Measurements from ENCODE around the gene ZNF441. TPM values are rescaled to one million over a fixed set of nuclear protein-coding genes. Genes with fewer than 3 reads are reported as not detected.
A peak's percentile ranks its signal among the peaks of the same experiment; 100 is the strongest.

The ZNF441 gene
- total and polyA plus RNA-seq, 9 donors, result 5.2 to 13.2 (median 6.3) TPM

GRCh38 chr19:11745869-11746268 is 20.9 kb upstream of the ZNF441 start:
- DNase-seq, result no peak
- no peak overlapping the region for H3K27ac ChIP-seq (ENCODE audit: low read length)
- H3K27me3 ChIP-seq (ENCODE audit: control insufficient read depth, insufficient read depth, low read length), result no peaks in the 10 kb centered on the region
- no peak overlapping the region for H3K4me3 ChIP-seq (ENCODE audit: low read length)
- peaks cover 4% of the 10 kb centered on the region for H3K9me3 ChIP-seq (replicated peaks; ENCODE audit: control insufficient read depth, low read depth, low read length)
- H3K4me1 ChIP-seq (ENCODE audit: control insufficient read depth, insufficient read depth, low read length), result no peaks in the 10 kb centered on the region
- no peaks in the 10 kb centered on the region for H3K36me3 ChIP-seq (ENCODE audit: control insufficient read depth, insufficient read depth, low read length)

DNA sequence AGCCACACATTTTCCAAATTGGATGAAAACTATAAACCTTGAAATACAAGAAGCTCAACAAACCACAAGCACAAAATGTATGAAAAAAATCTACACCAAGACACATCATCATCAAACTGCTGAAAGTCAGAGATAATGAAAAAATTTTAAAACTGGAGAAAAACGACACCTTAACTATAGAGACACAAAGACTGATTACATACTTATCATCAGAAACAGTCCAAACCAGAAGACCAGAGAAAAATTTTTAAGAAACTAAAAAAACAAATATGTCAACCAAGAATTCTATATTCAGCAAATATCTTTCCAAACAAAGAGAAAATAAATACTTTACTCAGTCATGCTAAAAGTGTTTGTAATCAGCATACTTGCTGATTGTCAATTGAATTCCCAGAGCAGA is 19.5 kb upstream of the ZNF441 start:
- H3K4me3 ChIP-seq (ENCODE audit: low read length), result no peak overlapping the region
- DNase-seq, result no peak
- no peaks in the 10 kb centered on the region for H3K4me1 ChIP-seq (ENCODE audit: control insufficient read depth, insufficient read depth, low read length)
- H3K36me3 ChIP-seq (ENCODE audit: control insufficient read depth, insufficient read depth, low read length), result no peaks in the 10 kb centered on the region
- WGBS (ENCODE audit: insufficient coverage), result no CpG with 5 or more reads among the region's 1 CpG
- H3K27me3 ChIP-seq (ENCODE audit: control insufficient read depth, insufficient read depth, low read length), result no peaks in the 10 kb centered on the region
- peaks cover 4% of the 10 kb centered on the region for H3K9me3 ChIP-seq (replicated peaks; ENCODE audit: control insufficient read depth, low read depth, low read length)
- H3K27ac ChIP-seq (ENCODE audit: low read length), result no peak overlapping the region

DNA sequence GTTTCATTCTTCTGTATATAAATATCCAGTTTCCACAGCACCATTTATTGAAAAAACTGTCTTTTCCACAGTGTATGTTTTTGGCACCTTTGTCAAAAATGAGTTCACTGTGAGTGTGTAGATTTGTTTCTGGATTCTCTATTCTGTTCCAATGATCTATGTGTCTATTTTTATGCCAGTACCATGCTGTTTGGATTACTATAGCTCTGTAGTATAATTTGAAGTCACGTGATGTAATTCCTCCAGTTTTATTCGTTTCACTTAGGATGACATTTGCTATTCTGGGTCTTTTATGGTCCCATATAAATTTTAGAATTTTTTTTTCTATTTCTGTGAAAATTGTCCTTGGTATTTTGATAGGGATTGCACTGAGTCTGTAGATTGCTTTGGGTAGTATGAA is 17.0 kb upstream of the ZNF441 start:
- Histone ChIP-seq H3K9me3 (replicated peaks; ENCODE audit: control insufficient read depth, low read depth, low read length) (peaks cover 4% of the 10 kb centered on the region), H3K4me3 (ENCODE audit: low read length) (no peak overlapping the region), H3K4me1 (ENCODE audit: control insufficient read depth, insufficient read depth, low read length) (no peaks in the 10 kb centered on the region), H3K27ac (ENCODE audit: low read length) (no peak overlapping the region), H3K27me3 (ENCODE audit: control insufficient read depth, insufficient read depth, low read length) (no peaks in the 10 kb centered on the region), H3K36me3 (ENCODE audit: control insufficient read depth, insufficient read depth, low read length) (no peaks in the 10 kb centered on the region)
- no CpG with 5 or more reads among the region's 2 CpGs for WGBS (ENCODE audit: insufficient coverage)
- DNase-seq, result no peak

DNA sequence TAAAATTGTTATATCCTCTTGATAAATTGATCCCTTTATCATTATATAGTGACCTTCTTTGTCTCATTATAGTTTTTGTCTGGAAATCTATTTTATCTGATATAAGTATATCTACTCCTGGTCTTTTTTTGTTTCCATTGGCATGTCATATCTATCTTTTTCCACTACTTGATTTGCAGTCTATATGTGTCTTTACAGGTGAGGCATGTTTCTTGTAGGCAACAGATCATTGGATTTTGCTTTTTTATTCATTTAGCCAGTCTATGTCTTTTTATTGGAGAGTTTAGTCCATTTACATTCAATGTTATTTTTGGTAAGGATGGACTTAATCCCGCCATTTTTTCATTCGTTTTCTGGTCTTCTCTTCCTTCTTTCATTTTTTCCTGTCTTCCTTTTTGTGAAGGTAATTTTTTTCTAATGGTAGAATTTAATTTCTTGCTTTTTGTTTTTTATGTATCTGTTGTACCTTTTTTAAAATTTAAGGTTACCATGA is 14.5 kb upstream of the ZNF441 start:
- Histone ChIP-seq H3K9me3 (replicated peaks; ENCODE audit: control insufficient read depth, low read depth, low read length) (peaks cover 4% of the 10 kb centered on the region), H3K4me3 (ENCODE audit: low read length) (no peak overlapping the region), H3K27ac (ENCODE audit: low read length) (no peak overlapping the region), H3K36me3 (ENCODE audit: control insufficient read depth, insufficient read depth, low read length) (no peaks in the 10 kb centered on the region), H3K27me3 (ENCODE audit: control insufficient read depth, insufficient read depth, low read length) (no peaks in the 10 kb centered on the region), H3K4me1 (ENCODE audit: control insufficient read depth, insufficient read depth, low read length) (no peaks in the 10 kb centered on the region)
- no peak for DNase-seq
- no CpG with 5 or more reads among the region's 2 CpGs for WGBS (ENCODE audit: insufficient coverage)

GRCh38 chr19:11754663-11755062 is 12.1 kb upstream of the ZNF441 start:
- H3K36me3 ChIP-seq (ENCODE audit: control insufficient read depth, insufficient read depth, low read length), result no peaks in the 10 kb centered on the region
- H3K27me3 ChIP-seq (ENCODE audit: control insufficient read depth, insufficient read depth, low read length), result no peaks in the 10 kb centered on the region
- no peak overlapping the region for H3K27ac ChIP-seq (ENCODE audit: low read length)
- no peaks in the 10 kb centered on the region for H3K9me3 ChIP-seq (replicated peaks; ENCODE audit: control insufficient read depth, low read depth, low read length)
- no peak overlapping the region for H3K4me3 ChIP-seq (ENCODE audit: low read length)
- DNase-seq, result no peak
- no peaks in the 10 kb centered on the region for H3K4me1 ChIP-seq (ENCODE audit: control insufficient read depth, insufficient read depth, low read length)
- no CpG with 5 or more reads among the region's 4 CpGs for WGBS (ENCODE audit: insufficient coverage)

GRCh38 chr19:11756965-11757364 is 9.8 kb upstream of the ZNF441 start:
- H3K27ac ChIP-seq (ENCODE audit: low read length), result no peak overlapping the region
- H3K36me3 ChIP-seq (ENCODE audit: control insufficient read depth, insufficient read depth, low read length), result no peaks in the 10 kb centered on the region
- H3K4me3 ChIP-seq (ENCODE audit: low read length), result no peak overlapping the region
- no peak for DNase-seq
- WGBS (ENCODE audit: insufficient coverage), result no CpG with 5 or more reads among the region's 1 CpG
- no peaks in the 10 kb centered on the region for H3K9me3 ChIP-seq (replicated peaks; ENCODE audit: control insufficient read depth, low read depth, low read length)
- H3K27me3 ChIP-seq (ENCODE audit: control insufficient read depth, insufficient read depth, low read length), result no peaks in the 10 kb centered on the region
- no peaks in the 10 kb centered on the region for H3K4me1 ChIP-seq (ENCODE audit: control insufficient read depth, insufficient read depth, low read length)

DNA sequence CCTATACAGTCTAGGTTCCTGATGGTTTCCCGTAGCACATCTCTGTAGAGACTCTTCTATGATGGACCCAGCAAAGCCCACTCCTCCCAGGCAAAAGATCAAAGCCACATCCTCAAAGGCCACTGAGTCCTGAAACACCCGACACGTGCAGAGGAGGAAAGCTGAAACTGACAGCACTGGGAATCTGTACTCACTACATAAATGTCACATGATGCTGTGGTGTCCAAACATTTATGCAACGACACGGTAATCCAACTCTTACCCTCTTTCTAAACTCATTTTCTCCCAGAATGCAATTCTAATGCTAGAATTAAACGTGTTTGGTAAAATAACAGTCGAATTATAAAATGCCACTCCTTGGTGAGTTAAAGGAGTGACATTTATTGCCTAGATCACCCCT is 7.0 kb upstream of the ZNF441 start:
- no peaks in the 10 kb centered on the region for H3K36me3 ChIP-seq (ENCODE audit: control insufficient read depth, insufficient read depth, low read length)
- H3K27me3 ChIP-seq (ENCODE audit: control insufficient read depth, insufficient read depth, low read length), result no peaks in the 10 kb centered on the region
- DNase-seq, result no peak
- no peak overlapping the region for H3K4me3 ChIP-seq (ENCODE audit: low read length)
- H3K9me3 ChIP-seq (replicated peaks; ENCODE audit: control insufficient read depth, low read depth, low read length), result no peaks in the 10 kb centered on the region
- 79% methylated on average over 3 of the region's 7 CpGs for WGBS (ENCODE audit: insufficient coverage)
- H3K4me1 ChIP-seq (ENCODE audit: control insufficient read depth, insufficient read depth, low read length), result no peaks in the 10 kb centered on the region
- no peak overlapping the region for H3K27ac ChIP-seq (ENCODE audit: low read length)

- Histone ChIP-seq H3K27ac (ENCODE audit: low read length) (no peak overlapping the region), H3K4me1 (ENCODE audit: control insufficient read depth, insufficient read depth, low read length) (peaks cover 8% of the 10 kb centered on the region), H3K4me3 (ENCODE audit: low read length) (no peak overlapping the region), H3K27me3 (ENCODE audit: control insufficient read depth, insufficient read depth, low read length) (no peaks in the 10 kb centered on the region), H3K36me3 (ENCODE audit: control insufficient read depth, insufficient read depth, low read length) (no peaks in the 10 kb centered on the region), H3K9me3 (replicated peaks; ENCODE audit: control insufficient read depth, low read depth, low read length) (no peaks in the 10 kb centered on the region)
- no CpG with 5 or more reads among the region's 3 CpGs for WGBS (ENCODE audit: insufficient coverage)
- DNase-seq, result no peak
Measured at GRCh38 chr19:11763117-11763516, 3.7 kb upstream of the ZNF441 start.

GRCh38 chr19:11763611-11764010 is 3.2 kb upstream of the ZNF441 start:
- WGBS (ENCODE audit: insufficient coverage), result no CpG with 5 or more reads among the region's 1 CpG
- H3K9me3 ChIP-seq (replicated peaks; ENCODE audit: control insufficient read depth, low read depth, low read length), result no peaks in the 10 kb centered on the region
- H3K4me3 ChIP-seq (ENCODE audit: low read length), result no peak overlapping the region
- no peak for DNase-seq
- H3K36me3 ChIP-seq (ENCODE audit: control insufficient read depth, insufficient read depth, low read length), result no peaks in the 10 kb centered on the region
- peaks cover 12% of the 10 kb centered on the region for H3K4me1 ChIP-seq (ENCODE audit: control insufficient read depth, insufficient read depth, low read length)
- H3K27ac ChIP-seq (ENCODE audit: low read length), result no peak overlapping the region
- no peaks in the 10 kb centered on the region for H3K27me3 ChIP-seq (ENCODE audit: control insufficient read depth, insufficient read depth, low read length)

DNA sequence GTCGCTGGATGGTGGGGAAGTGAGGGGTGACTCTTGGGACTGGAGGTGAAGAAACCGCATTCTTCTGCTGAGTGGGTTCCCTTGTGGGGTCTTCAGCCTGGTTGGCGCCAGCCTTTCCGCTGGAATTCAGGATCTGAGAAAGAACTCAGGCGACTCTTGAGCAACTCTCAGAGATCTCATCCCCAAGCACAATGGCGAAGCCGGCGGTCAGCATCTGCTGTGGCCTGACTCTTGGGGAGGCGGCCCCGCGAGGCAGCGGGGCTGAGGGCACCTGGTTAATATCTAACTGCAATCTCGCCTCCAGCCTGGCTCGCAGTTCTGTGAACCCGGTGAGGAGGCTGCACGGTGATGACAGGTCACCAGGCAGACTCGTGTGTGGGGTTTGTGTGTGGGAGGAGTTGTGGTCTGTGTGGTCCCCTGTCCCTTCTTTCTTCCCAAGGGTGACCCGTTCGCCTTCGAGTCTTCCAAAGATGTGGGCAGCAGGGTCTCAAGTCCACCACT is 883 bp downstream of the ZNF441 start:
- H3K36me3 ChIP-seq (ENCODE audit: control insufficient read depth, insufficient read depth, low read length), result no peaks in the 10 kb centered on the region
- H3K4me1 ChIP-seq (ENCODE audit: control insufficient read depth, insufficient read depth, low read length), result peaks cover 12% of the 10 kb centered on the region
- peak overlapping the region; percentile 88 for H3K4me3 ChIP-seq (ENCODE audit: low read length)
- H3K9me3 ChIP-seq (replicated peaks; ENCODE audit: control insufficient read depth, low read depth, low read length), result peaks cover 14% of the 10 kb centered on the region
- H3K27ac ChIP-seq (ENCODE audit: low read length), result peak overlapping the region; percentile 96
- DNase-seq, result peak; percentile 33
- WGBS (ENCODE audit: insufficient coverage), result 2% methylated on average over 9 of the region's 20 CpGs
- H3K27me3 ChIP-seq (ENCODE audit: control insufficient read depth, insufficient read depth, low read length), result no peaks in the 10 kb centered on the region

GRCh38 chr19:11769995-11770394 is 3.2 kb downstream of the ZNF441 start:
- Histone ChIP-seq H3K4me3 (ENCODE audit: low read length) (no peak overlapping the region), H3K4me1 (ENCODE audit: control insufficient read depth, insufficient read depth, low read length) (peaks cover 12% of the 10 kb centered on the region), H3K27ac (ENCODE audit: low read length) (no peak overlapping the region), H3K27me3 (ENCODE audit: control insufficient read depth, insufficient read depth, low read length) (no peaks in the 10 kb centered on the region), H3K9me3 (replicated peaks; ENCODE audit: control insufficient read depth, low read depth, low read length) (peaks cover 15% of the 10 kb centered on the region), H3K36me3 (ENCODE audit: control insufficient read depth, insufficient read depth, low read length) (no peaks in the 10 kb centered on the region)
- WGBS (ENCODE audit: insufficient coverage), result no CpG with 5 or more reads among the region's 4 CpGs
- DNase-seq, result no peak

Measured in muscle of leg (tissue), 11 donors.